NOMO-1 (cell line): ENCODE data around the gene SPON1.
"Not testable (repeated sequence)": the region's sequence is repeated elsewhere in the genome, so short reads cannot be mapped to it uniquely, and the experiment has no call there.

Experiments used
- DNase-seq, 2 experiments: peaks; one replicate each; lab custom pipeline; 2025; ENCODE audit not compliant: unreplicated experiment in 2 of 2; lab: John Stamatoyannopoulos, UW

The SPON1 gene

GRCh38 chr11:13972944-13973343 is 10.4 kb downstream of the SPON1 start:
- DNase-seq = no peak

GRCh38 chr11:13974631-13975030 is 12.1 kb downstream of the SPON1 start:
- no peak for DNase-seq

GRCh38 chr11:13983081-13983751 is 20.7 kb downstream of the SPON1 start:
- DNase-seq = no peak

- DNase-seq = no peak
Observed at GRCh38 chr11:13984616-13985450, 22.3 kb downstream of the SPON1 start.

- DNase-seq = not testable (repeated sequence)
Observed at GRCh38 chr11:13986695-13987094, 24.2 kb downstream of the SPON1 start.

- DNase-seq = not testable (repeated sequence)
Observed at GRCh38 chr11:13992158-13992856, 29.8 kb downstream of the SPON1 start.

GRCh38 chr11:13993096-13993765 is 30.7 kb downstream of the SPON1 start:
- DNase-seq = no peak

GRCh38 chr11:13997881-13998280 is 35.4 kb downstream of the SPON1 start:
- DNase-seq = no peak

- DNase-seq = no peak
Observed at GRCh38 chr11:13999704-14000103, 37.2 kb downstream of the SPON1 start.

GRCh38 chr11:14001597-14001996 is 39.1 kb downstream of the SPON1 start:
- no peak for DNase-seq

- DNase-seq = no peak
Observed at GRCh38 chr11:14007566-14007965, 45.0 kb downstream of the SPON1 start.

- no peak for DNase-seq
Observed at GRCh38 chr11:14010665-14011064, 48.1 kb downstream of the SPON1 start.

- no peak for DNase-seq
Observed at GRCh38 chr11:14012846-14013245, 50.3 kb downstream of the SPON1 start.

- no peak for DNase-seq
Observed at GRCh38 chr11:14015711-14016110, 53.2 kb downstream of the SPON1 start.

- no peak for DNase-seq
Observed at GRCh38 chr11:14018441-14018840, 55.9 kb downstream of the SPON1 start.

GRCh38 chr11:14021738-14022137 is 59.2 kb downstream of the SPON1 start:
- no peak for DNase-seq

- DNase-seq = no peak
Observed at GRCh38 chr11:14022251-14022650, 59.7 kb downstream of the SPON1 start.

- no peak for DNase-seq
Observed at GRCh38 chr11:14022821-14023220, 60.3 kb downstream of the SPON1 start.

- no peak for DNase-seq
Observed at GRCh38 chr11:14026961-14027360, 64.4 kb downstream of the SPON1 start.

GRCh38 chr11:14027525-14027924 is 65.0 kb downstream of the SPON1 start:
- no peak for DNase-seq

- DNase-seq = no peak
Observed at GRCh38 chr11:14029440-14029839, 66.9 kb downstream of the SPON1 start.
